ENCODE results near the gene RAB35. TPM values are rescaled to one million over a fixed set of nuclear protein-coding genes. Genes with fewer than 3 reads are reported as not detected.
"Not testable (repeated sequence)": the region's sequence is repeated elsewhere in the genome, so short reads cannot be mapped to it uniquely, and the experiment has no call there.

RAB35 gene
- total RNA-seq, 2 donors from 2014 or later = 47.8 to 52.7 TPM

DNA sequence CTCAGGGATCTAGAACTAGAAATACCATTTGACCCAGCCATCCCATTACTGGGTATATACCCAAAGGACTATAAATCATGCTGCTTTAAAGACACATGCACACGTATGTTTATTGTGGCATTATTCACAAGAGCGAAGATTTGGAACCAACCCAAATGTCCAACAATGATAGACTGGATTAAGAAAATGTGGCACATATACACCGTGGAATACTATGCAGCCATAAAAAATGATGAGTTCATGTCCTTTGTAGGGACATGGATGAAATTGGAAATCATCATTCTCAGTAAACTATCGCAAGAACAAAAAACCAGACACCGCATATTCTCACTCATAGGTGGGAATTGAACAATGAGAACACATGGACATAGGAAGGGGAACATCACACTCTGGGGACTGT is 71.2 kb downstream of the RAB35 start:
- ATAC-seq; intact Hi-C loops (cut with DNase I, micrococcal nuclease); DNase-seq: not testable (repeated sequence)

Small RNAs within 50 kb of the gene (microRNA-seq; reads per million reads assigned to microRNA genes)
- gene MIR4498 = 0 reads per million in 2 donors

Other genes starting within 250 kb of the RAB35 start
- 10 to 100 TPM in 1 of 2 donors, 1 to 10 TPM in 1; 5.0 to 15.9 TPM for gene CIT, start 239.4 kb downstream of the RAB35 start, total RNA-seq
- gene BICDL1, start 127.5 kb downstream of the RAB35 start, total RNA-seq = 1 to 10 TPM; 6.6 to 9.1 TPM
- 10 to 100 TPM; 61.3 to 78.8 TPM for gene GCN1, start 78.0 kb upstream of the RAB35 start, total RNA-seq
- 1,000 to 10,000 TPM; 1,414 to 1,580 TPM for gene RPLP0, start 84.4 kb upstream of the RAB35 start, total RNA-seq
- 100 to 1,000 TPM; 161 to 164 TPM for gene PXN, start 149.0 kb upstream of the RAB35 start, total RNA-seq
- gene RNU4-2, start 175.2 kb upstream of the RAB35 start, total RNA-seq = 1,000 to 10,000 TPM; 7,104 to 9,174 TPM
- gene RNU4-1, start 176.5 kb upstream of the RAB35 start, total RNA-seq = 1,000 to 10,000 TPM; 2,546 to 2,662 TPM
- gene SIRT4, start 185.6 kb upstream of the RAB35 start, total RNA-seq = 1 to 10 TPM; 1.2 to 1.3 TPM
- not detected for gene PLA2G1B, start 211.0 kb upstream of the RAB35 start, total RNA-seq